ENCODE measurements around the gene PLOD3. TPM values are rescaled to one million over a fixed set of nuclear protein-coding genes. Genes with fewer than 3 reads are reported as not detected.

PLOD3 gene
- total and polyA plus RNA-seq, 2 donors (not counting 1 experiment from before 2014, with no cell fraction given), result 40.1 to 47.5 TPM

GRCh38 chr7:101177644-101178043 lies 39.7 kb downstream of the PLOD3 start:
- peaks cover 33% of the 10 kb centered on the region for H3K4me1 Mint-ChIP-seq
- Histone ChIP-seq H3K27ac (ENCODE audit: low read length in 2 of 2) (no peak overlapping the region), H3K79me2 (ENCODE audit: control insufficient read depth, insufficient read depth, low read length) (no peaks in the 10 kb centered on the region), H3K36me3 (replicated peaks in 1 of 2; ENCODE audit: control extremely low read depth in 1 of 2, control insufficient read depth in 1 of 2, extremely low read depth in 1 of 2, insufficient read depth in 2 of 2, low read length in 1 of 2) (no peaks in the 10 kb centered on the region), H4K20me1 (ENCODE audit: control insufficient read depth, insufficient read depth, low read length, poor library complexity, severe bottlenecking) (no peaks in the 10 kb centered on the region), H3K9me3 (ENCODE audit: control extremely low read depth in 1 of 3, control insufficient read depth in 2 of 3, insufficient read depth in 1 of 3, low read length in 2 of 3) (peaks cover 0 to 21% (median 1%) of the 10 kb centered on the region in 3 donors), H3K9ac (ENCODE audit: low read length) (no peak overlapping the region), H3K4me3 (ENCODE audit: control extremely low read depth in 1 of 5, extremely low read depth in 1 of 5, insufficient read depth in 1 of 5, low read depth in 2 of 5, low read length in 4 of 5) (no peak overlapping the region), H3K27me3 (replicated peaks in 1 of 4; ENCODE audit: control extremely low read depth in 1 of 4, control insufficient read depth in 3 of 4, insufficient read depth in 4 of 4, low read length in 3 of 4) (peaks cover 0 to 91% (median 58%) of the 10 kb centered on the region in 4 experiments), H3K4me2 (replicated peaks; ENCODE audit: low read depth, low read length, poor library complexity, severe bottlenecking) (no peak overlapping the region), H2AFZ (ENCODE audit: insufficient read depth, low read depth, low read length, poor library complexity, severe bottlenecking) (no peak overlapping the region), H3K4me1 (ENCODE audit: control insufficient read depth in 2 of 2, insufficient read depth in 2 of 2, low read length in 2 of 2) (peaks cover 37 to 38% of the 10 kb centered on the region in 2 donors)
- peaks cover 73% of the 10 kb centered on the region for H3K27me3 Mint-ChIP-seq
- H3K27ac Mint-ChIP-seq, result no peak overlapping the region
- no peak overlapping the region for H3K4me3 Mint-ChIP-seq
- POLR2A ChIA-PET, result no interaction called here
- CTCF ChIA-PET, result interaction anchor here (3.2 kb wide), 1 partner anchor 15 kb away, joined by 13 read pairs; no protein-coding TSS in a partner anchor
- 82% methylated on average over 1 of the region's 2 CpGs for WGBS (ENCODE audit: insufficient coverage)
- ATAC-seq (ENCODE audit: low read depth) (no peak), DNase-seq (no peak)
- intact Hi-C loops (cut with micrococcal nuclease), result no loop called here
- TF ChIP-seq CTCF (IDR thresholded peaks at IDR 0.05), result no peak
- TF ChIP-seq EZH2 (IDR thresholded peaks at IDR 0.05; ENCODE audit: borderline replicate concordance, insufficient read depth, low read depth, low read length, poor library complexity, severe bottlenecking), result no peak
- H3K9me3 Mint-ChIP-seq (ENCODE audit: insufficient read depth), result no peaks in the 10 kb centered on the region

GRCh38 chr7:101175664-101176063 lies 41.7 kb downstream of the PLOD3 start:
- H2AFZ ChIP-seq (ENCODE audit: insufficient read depth, low read depth, low read length, poor library complexity, severe bottlenecking), result no peak overlapping the region
- no CpG with 5 or more reads among the region's 3 CpGs for WGBS (ENCODE audit: insufficient coverage)
- peaks cover 0 to 97% (median 69%) of the 10 kb centered on the region in 4 experiments for H3K27me3 ChIP-seq (replicated peaks in 1 of 4; ENCODE audit: control extremely low read depth in 1 of 4, control insufficient read depth in 3 of 4, insufficient read depth in 4 of 4, low read length in 3 of 4)
- H3K79me2 ChIP-seq (ENCODE audit: control insufficient read depth, insufficient read depth, low read length), result no peaks in the 10 kb centered on the region
- peaks cover 41% of the 10 kb centered on the region for H3K4me1 Mint-ChIP-seq
- no peaks in the 10 kb centered on the region for H3K9me3 Mint-ChIP-seq (ENCODE audit: insufficient read depth)
- H4K20me1 ChIP-seq (ENCODE audit: control insufficient read depth, insufficient read depth, low read length, poor library complexity, severe bottlenecking), result no peaks in the 10 kb centered on the region
- no peak overlapping the region for H3K4me3 ChIP-seq (ENCODE audit: control extremely low read depth in 1 of 5, extremely low read depth in 1 of 5, insufficient read depth in 1 of 5, low read depth in 2 of 5, low read length in 4 of 5)
- H3K9ac ChIP-seq (ENCODE audit: low read length), result no peak overlapping the region
- H3K27me3 Mint-ChIP-seq, result peaks cover 74% of the 10 kb centered on the region
- no peak overlapping the region for H3K4me3 Mint-ChIP-seq
- peaks cover 54 to 55% of the 10 kb centered on the region in 2 donors for H3K4me1 ChIP-seq (ENCODE audit: control insufficient read depth in 2 of 2, insufficient read depth in 2 of 2, low read length in 2 of 2)
- TF ChIP-seq EZH2 (IDR thresholded peaks at IDR 0.05; ENCODE audit: borderline replicate concordance, insufficient read depth, low read depth, low read length, poor library complexity, severe bottlenecking) (no peak), CTCF (IDR thresholded peaks at IDR 0.05) (no peak)
- H3K4me2 ChIP-seq (replicated peaks; ENCODE audit: low read depth, low read length, poor library complexity, severe bottlenecking), result no peak overlapping the region
- H3K27ac ChIP-seq (ENCODE audit: low read length in 2 of 2), result no peak overlapping the region
- POLR2A ChIA-PET, result no interaction called here
- peaks cover 0 to 37% (median 1%) of the 10 kb centered on the region in 3 donors for H3K9me3 ChIP-seq (ENCODE audit: control extremely low read depth in 1 of 3, control insufficient read depth in 2 of 3, insufficient read depth in 1 of 3, low read length in 2 of 3)
- ATAC-seq (ENCODE audit: low read depth) (no peak), DNase-seq (no peak)
- no peak overlapping the region for H3K27ac Mint-ChIP-seq
- intact Hi-C loops (cut with micrococcal nuclease), result no loop called here
- H3K36me3 ChIP-seq (replicated peaks in 1 of 2; ENCODE audit: control extremely low read depth in 1 of 2, control insufficient read depth in 1 of 2, extremely low read depth in 1 of 2, insufficient read depth in 2 of 2, low read length in 1 of 2), result no peaks in the 10 kb centered on the region
- CTCF ChIA-PET, result interaction anchor here (2.5 to 3.2 kb wide), 2 partner anchors 17 to 31 kb away, joined by 9 to 13 read pairs; no protein-coding TSS in a partner anchor

All from B cell (primary cell).